BE2C (cell line): ENCODE measurements around the gene MYOZ3.

Experiments
- DNase-seq: peaks from one replicate; pipeline ENCODE4 v3.0.0-alpha.2; 2020
- H3K27me3 ChIP-seq: fragments of 250-450 bp; sonication (Bioruptor Pico); 2 replicates; pipeline ENCODE4 v1.5.1; 2020; ENCODE audit warnings: mild to moderate bottlenecking
- H3K36me3 ChIP-seq: fragments of 250-450 bp; sonication (Bioruptor Pico); 2 replicates; pipeline ENCODE4 v1.5.1; 2020; ENCODE audit warnings: mild to moderate bottlenecking
- H3K4me1 ChIP-seq: fragments of 250-450 bp; sonication (Bioruptor Pico); 2 replicates; pipeline ENCODE4 v1.5.1; 2020
- H3K4me3 ChIP-seq: 2 replicates; pipeline ENCODE4 v1.5.1; 2011; ENCODE audit warnings: low read depth, low read length
- H3K9me3 ChIP-seq: fragments of 250-450 bp; sonication (Bioruptor Pico); 2 replicates; pipeline ENCODE4 v1.5.1; 2020
- TF ChIP-seq, protein P1 (sequence below): IDR thresholded peaks from 2 replicates; pipeline ENCODE4 v1.5.1; 2012; ENCODE audit warnings: mild to moderate bottlenecking, low read depth, low read length

The MYOZ3 gene

DNA sequence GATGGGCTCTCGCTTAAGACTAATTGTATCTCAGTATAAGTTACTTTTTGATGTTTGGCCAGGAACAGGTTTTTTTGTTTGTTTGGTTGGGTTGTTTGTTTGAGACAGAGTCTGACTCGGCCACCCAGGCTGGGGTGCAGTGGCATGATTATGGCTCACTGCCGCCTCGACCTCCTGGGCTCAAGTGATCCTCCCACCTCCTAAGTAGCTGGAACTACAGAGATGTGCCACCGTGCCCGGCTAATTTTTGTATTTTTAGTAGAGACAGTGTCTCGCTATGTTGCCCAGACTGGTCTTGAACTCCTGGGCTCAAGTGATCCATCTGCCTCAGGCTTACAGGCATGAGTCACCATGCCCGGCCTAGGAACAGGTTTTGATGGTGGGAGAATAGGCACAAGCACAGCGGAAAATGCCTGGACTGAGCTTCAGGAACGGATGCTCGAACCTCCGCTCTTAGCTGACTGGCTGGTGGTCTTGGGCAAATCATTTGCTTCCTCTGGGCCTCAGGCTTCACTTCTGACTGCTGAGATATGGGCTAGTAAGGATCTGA, 32.0 kb upstream of the MYOZ3 start:
- no peak overlapping the region for H3K4me3 ChIP-seq
- no peaks in the 10 kb centered on the region for H3K9me3 ChIP-seq
- H3K4me1 ChIP-seq = peaks cover 3% of the 10 kb centered on the region
- H3K36me3 ChIP-seq = no peaks in the 10 kb centered on the region
- no peaks in the 10 kb centered on the region for H3K27me3 ChIP-seq
- DNase-seq = no peak
- TF ChIP-seq, protein P1, sequence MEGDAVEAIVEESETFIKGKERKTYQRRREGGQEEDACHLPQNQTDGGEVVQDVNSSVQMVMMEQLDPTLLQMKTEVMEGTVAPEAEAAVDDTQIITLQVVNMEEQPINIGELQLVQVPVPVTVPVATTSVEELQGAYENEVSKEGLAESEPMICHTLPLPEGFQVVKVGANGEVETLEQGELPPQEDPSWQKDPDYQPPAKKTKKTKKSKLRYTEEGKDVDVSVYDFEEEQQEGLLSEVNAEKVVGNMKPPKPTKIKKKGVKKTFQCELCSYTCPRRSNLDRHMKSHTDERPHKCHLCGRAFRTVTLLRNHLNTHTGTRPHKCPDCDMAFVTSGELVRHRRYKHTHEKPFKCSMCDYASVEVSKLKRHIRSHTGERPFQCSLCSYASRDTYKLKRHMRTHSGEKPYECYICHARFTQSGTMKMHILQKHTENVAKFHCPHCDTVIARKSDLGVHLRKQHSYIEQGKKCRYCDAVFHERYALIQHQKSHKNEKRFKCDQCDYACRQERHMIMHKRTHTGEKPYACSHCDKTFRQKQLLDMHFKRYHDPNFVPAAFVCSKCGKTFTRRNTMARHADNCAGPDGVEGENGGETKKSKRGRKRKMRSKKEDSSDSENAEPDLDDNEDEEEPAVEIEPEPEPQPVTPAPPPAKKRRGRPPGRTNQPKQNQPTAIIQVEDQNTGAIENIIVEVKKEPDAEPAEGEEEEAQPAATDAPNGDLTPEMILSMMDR = no peak

DNA sequence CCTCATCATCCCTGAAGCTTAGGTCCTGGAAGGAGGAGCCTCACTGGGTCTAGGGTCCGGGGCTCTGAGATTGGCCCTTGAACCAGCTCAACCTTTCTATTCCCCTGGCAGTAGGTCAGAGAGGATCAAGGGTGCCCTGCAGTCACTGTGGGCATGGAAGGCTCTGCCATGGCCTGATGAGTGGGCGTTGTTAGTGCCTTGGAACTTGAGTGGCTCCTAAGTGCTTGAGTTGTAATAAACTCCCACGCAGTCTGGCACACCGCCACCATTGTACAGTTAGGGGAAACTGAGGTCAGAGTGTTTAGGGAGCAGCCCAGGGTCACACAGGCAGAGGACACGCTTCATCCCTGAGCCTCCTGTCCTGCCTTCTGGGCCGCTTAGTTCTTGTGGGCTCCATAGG, 31.0 kb upstream of the MYOZ3 start:
- TF ChIP-seq, protein P1 = no peak
- no peaks in the 10 kb centered on the region for H3K9me3 ChIP-seq
- H3K4me3 ChIP-seq = no peak overlapping the region
- no peak for DNase-seq
- H3K27me3 ChIP-seq = no peaks in the 10 kb centered on the region
- no peaks in the 10 kb centered on the region; the same call in none of the 2 replicates for H3K4me1 ChIP-seq
- H3K36me3 ChIP-seq = no peaks in the 10 kb centered on the region

DNA sequence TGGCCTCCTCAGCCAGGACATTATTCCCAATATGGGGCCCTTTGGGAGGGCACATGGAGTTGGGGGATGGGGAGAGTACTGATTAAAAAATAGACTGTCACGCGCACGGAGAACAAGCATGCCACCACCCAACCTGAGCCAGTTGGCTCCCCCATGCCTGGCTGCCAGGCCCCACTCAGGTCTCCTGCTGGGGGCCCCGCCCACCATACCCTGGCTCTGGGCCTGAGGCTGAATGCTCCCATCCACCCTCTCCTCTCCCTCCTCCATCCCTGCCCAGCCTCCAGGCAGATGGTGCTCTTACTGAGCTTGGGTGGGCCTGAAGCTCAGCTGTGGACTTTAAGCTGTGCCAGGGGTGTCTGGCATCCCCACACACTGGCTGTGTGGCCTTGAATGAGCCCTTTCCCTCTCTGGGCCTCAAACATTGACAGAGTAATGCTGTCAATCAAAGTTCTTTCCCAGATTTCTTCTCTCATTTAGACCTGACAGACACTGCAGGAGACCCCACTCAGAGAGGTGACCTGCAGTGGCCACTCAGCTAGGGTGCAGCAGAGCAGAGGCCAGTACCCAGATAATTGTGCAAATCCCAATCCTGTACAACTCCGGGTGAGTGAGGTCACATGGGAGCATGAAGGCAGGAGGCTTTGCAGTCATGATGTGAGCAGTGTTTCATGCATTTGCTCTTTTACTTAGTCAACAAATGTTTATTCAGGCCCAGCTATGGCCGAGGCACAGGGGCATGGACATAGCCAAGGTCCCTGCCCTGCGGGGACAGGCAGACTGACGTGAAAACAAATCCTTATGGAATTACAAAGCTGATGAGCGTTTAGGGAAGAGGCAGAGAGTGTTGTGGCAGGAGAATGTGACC, 30.4 kb upstream of the MYOZ3 start:
- H3K27me3 ChIP-seq = no peaks in the 10 kb centered on the region
- no peak for DNase-seq

DNA sequence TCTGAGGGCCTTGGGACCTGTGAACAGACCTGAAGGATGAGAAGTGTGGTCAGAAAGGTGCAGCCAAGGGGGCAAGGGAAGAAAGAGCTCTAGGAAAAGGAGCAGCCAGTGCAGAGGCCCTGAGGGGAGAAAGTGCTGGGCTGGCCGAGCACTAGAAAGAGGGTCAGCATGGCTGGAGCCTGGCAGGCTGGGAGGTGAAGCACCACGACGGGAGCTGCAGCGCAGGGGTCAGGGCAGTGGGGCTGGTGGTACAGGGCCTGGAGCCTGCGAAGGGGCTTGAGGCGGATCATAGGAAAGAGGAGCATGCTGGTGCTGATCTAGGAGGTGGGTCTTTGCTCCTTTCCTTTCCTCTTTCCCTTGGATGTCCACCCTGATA, 29.7 kb upstream of the MYOZ3 start:
- H3K9me3 ChIP-seq = no peaks in the 10 kb centered on the region
- no peak for DNase-seq
- H3K4me3 ChIP-seq = no peak overlapping the region
- H3K36me3 ChIP-seq = no peaks in the 10 kb centered on the region
- TF ChIP-seq, protein P1 = no peak
- peaks cover 7% of the 10 kb centered on the region for H3K4me1 ChIP-seq
- H3K27me3 ChIP-seq = no peaks in the 10 kb centered on the region

More for the DNA sequence above, 30.4 kb upstream of the MYOZ3 start:
- Histone ChIP-seq H3K36me3 (no peaks in the 10 kb centered on the region), H3K9me3 (no peaks in the 10 kb centered on the region), H3K4me3 (no peak overlapping the region), H3K4me1 (peaks cover under 1% of the 10 kb centered on the region)
- TF ChIP-seq, protein P1 = no peak

DNA sequence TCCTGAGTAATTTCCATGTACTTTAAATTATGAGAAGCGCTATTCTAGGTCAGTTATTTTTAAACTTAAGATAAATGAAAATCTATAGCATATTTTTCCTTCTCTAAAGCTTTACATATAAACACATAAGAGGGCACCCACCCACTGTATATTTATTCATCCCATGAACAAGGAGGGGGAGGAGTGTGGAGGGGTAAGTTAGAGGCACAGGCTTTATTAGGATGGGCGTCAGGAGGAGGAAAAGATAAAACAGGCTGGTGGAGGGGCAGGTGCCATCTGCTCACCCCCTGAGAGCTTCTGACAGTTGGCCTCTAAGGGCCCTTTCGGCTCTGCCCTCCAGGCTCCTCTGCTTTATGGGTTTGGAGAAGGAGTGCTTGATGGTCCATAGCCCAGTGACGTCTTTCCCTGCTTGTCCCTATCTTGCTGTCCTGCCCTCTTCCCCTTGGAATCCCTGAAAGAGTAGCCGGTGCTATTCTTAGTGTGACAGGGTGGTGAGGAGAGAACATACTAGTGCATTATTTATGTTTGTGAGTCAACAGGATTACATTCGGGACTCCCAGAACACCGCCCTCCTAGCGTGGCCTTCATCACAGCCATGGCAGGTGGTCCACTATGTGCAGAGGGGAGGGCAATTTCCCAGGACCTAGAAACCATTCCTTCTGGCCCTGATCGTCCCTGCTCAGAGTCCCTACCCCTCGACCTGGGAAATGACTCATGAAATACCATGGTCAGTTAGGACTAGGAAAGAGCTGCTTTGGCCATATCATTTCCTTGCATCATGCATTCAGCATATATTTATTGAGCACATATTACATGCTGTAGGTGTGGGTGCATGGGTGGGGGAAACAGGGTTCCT, 28.5 kb upstream of the MYOZ3 start:
- Histone ChIP-seq H3K9me3 (no peaks in the 10 kb centered on the region), H3K36me3 (no peaks in the 10 kb centered on the region), H3K4me3 (no peak overlapping the region), H3K4me1 (peaks cover 16% of the 10 kb centered on the region), H3K27me3 (no peaks in the 10 kb centered on the region)
- TF ChIP-seq, protein P1 = no peak
- no peak for DNase-seq
